Measurements from ENCODE around the gene ARID3B. TPM values are rescaled to one million over a fixed set of nuclear protein-coding genes. Genes with fewer than 3 reads are reported as not detected.
"Not testable (repeated sequence)": the region's sequence is repeated elsewhere in the genome, so short reads cannot be mapped to it uniquely, and the experiment has no call there.

The ARID3B gene
- total RNA-seq, 1 experiment from 2014 or later, result 12.7 TPM

DNA sequence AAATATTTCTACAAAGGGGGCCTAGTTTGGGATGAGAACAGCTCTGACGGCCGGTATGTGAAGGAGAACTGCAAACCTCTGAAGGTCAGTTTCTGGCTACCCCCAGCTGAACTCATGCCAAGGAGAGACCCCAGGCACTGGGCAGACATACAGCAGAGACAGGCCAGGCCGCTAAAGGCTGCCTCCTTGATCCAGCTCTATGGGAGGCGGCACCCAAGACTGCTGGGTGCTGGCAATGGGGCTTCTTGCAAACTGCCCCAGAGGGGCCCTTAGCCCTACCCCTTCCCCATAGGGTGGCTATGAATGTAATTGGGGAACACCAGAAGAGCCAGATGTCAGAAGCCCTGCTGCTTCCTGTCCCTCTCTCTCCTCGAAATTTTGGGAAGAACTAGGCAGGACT is 87.9 kb downstream of the ARID3B start:
- ChIA-PET CTCF (interaction anchor here (8.4 kb wide), 1 partner anchor 141 kb away, joined by 106 read pairs; no protein-coding TSS in a partner anchor), POLR2A (no interaction called here)
- intact Hi-C loops (cut with micrococcal nuclease; ENCODE audit: unreplicated experiment) (no loop called here), in situ Hi-C loops (cut with HindIII; ENCODE audit: low pct_unique_long_range_greater_than_20kb, low sequenced_read_pairs) (loop anchor here (25.0 kb wide), 1 partner anchor 133 kb away; no protein-coding TSS in a partner anchor)
- no peaks in the 10 kb centered on the region for H3K9me3 ChIP-seq (ENCODE audit: control insufficient read depth, insufficient read depth, low read depth, low read length)
- peaks cover 28% of the 10 kb centered on the region for H3K36me3 ChIP-seq (ENCODE audit: control insufficient read depth, insufficient read depth, low read length)
- DNase-seq (ENCODE audit: low read depth, low spot score) (no peak), ATAC-seq (no peak)
- H3K27ac ChIP-seq (ENCODE audit: low read length), result no peak overlapping the region
- BruUV-seq (replicated peaks), result no TSS peak
- H3K4me3 ChIP-seq (ENCODE audit: low read depth in 2 of 2, low read length in 2 of 2), result no peak overlapping the region
- H3K4me1 ChIP-seq (ENCODE audit: control insufficient read depth, insufficient read depth, low read length), result no peaks in the 10 kb centered on the region
- no peak for TF ChIP-seq CTCF (IDR thresholded peaks at IDR 0.05)
- TF ChIP-seq POLR2AphosphoS5 (IDR thresholded peaks at IDR 0.05; ENCODE audit: low read depth, low read length), result no peak
- no peak for TF ChIP-seq SIN3A (IDR thresholded peaks at IDR 0.05; ENCODE audit: borderline replicate concordance, insufficient read depth, low read depth, low read length)
- no peak for TF ChIP-seq TCF7L2 (IDR thresholded peaks at IDR 0.05; ENCODE audit: low read depth, low read length)
- TF ChIP-seq REST (IDR thresholded peaks at IDR 0.05; ENCODE audit: insufficient read depth in 1 of 2, low read depth in 2 of 2, low read length in 1 of 2), result no peak
- no peaks in the 10 kb centered on the region for H3K27me3 ChIP-seq (ENCODE audit: control insufficient read depth, insufficient read depth, low read length)

DNA sequence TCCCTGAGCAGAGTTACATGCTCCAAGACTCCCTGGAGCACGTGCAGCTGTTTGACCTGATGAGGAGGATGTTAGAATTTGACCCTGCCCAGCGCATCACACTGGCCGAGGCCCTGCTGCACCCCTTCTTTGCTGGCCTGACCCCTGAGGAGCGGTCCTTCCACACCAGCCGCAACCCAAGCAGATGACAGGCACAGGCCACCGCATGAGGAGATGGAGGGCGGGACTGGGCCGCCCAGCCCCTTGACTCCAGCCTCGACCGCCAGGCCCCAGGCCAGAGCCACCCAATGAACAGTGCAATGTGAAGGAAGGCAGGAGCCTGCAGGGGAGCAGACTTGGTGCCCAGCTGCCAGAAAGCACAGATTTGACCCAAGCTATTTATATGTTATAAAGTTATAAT is 88.7 kb downstream of the ARID3B start:
- H3K27ac ChIP-seq (ENCODE audit: low read length); H3K4me3 ChIP-seq (ENCODE audit: low read depth in 2 of 2, low read length in 2 of 2); H3K27me3 ChIP-seq (ENCODE audit: control insufficient read depth, insufficient read depth, low read length); ATAC-seq; H3K4me1 ChIP-seq (ENCODE audit: control insufficient read depth, insufficient read depth, low read length); DNase-seq (ENCODE audit: low read depth, low spot score); H3K9me3 ChIP-seq (ENCODE audit: control insufficient read depth, insufficient read depth, low read depth, low read length); BruUV-seq (replicated peaks): not testable (repeated sequence)
- intact Hi-C loops (cut with micrococcal nuclease; ENCODE audit: unreplicated experiment), result loop anchor here (5.0 kb wide), 1 partner anchor 257 kb away; no protein-coding TSS in a partner anchor
- in situ Hi-C loops (cut with HindIII; ENCODE audit: low pct_unique_long_range_greater_than_20kb, low sequenced_read_pairs), result loop anchor here (25.0 kb wide), 1 partner anchor 133 kb away; no protein-coding TSS in a partner anchor
- ChIA-PET CTCF (interaction anchor here (8.4 kb wide), 1 partner anchor 140 kb away, joined by 106 read pairs; no protein-coding TSS in a partner anchor), POLR2A (interaction anchor here (0.6 kb wide), 1 partner anchor 647 kb away, joined by 6 read pairs; no protein-coding TSS in a partner anchor)
- peaks cover 26% of the 10 kb centered on the region for H3K36me3 ChIP-seq (ENCODE audit: control insufficient read depth, insufficient read depth, low read length)

Measured in Panc1 (cell line).